HEK293 (cell line): Measurements from ENCODE around the gene PSMC3.
A peak's percentile ranks its signal among the peaks of the same experiment; 100 is the strongest.

Source experiments
- CTCF ChIA-PET: fragments of 350-600 bp; formaldehyde crosslinking; extraction: SDS; loops from one replicate; lab custom pipeline; 2021; ENCODE audit warnings: antibody characterized with exemption; lab: Yijun Ruan, JAX
- POLR2A ChIA-PET: fragments of 300-600 bp; formaldehyde crosslinking; extraction: SDS; loops from one replicate; lab custom pipeline; 2020; ENCODE audit warnings: antibody characterized with exemption, inconsistent platforms; lab: Yijun Ruan, JAX
- H3K27ac ChIP-seq: fragments of 200-500 bp; sonication (Bioruptor generic); 2 replicates; pipeline ENCODE4 v1.5.1; 2014; ENCODE audit warnings: low read depth, low read length, control low read depth, inconsistent platforms; ENCODE audit errors: extremely low read depth
- H3K36me3 ChIP-seq, 2 experiments: fragments of 200-500 bp in 1 of 2; sonication (Bioruptor generic) in 1 of 2; 1 replicate in 1 of 2; 2 replicates in 1 of 2; pipeline ENCODE4 v1.5.1; 2014 to 2017; ENCODE audit warnings: inconsistent platforms in 2 of 2, low read length in 2 of 2; ENCODE audit not compliant: control insufficient read depth in 2 of 2, insufficient read depth in 1 of 2
- H3K4me1 ChIP-seq: fragments of 200-500 bp; sonication (Bioruptor generic); 2 replicates; pipeline ENCODE4 v1.5.1; 2014; ENCODE audit warnings: mild to moderate bottlenecking, low read length, inconsistent platforms; ENCODE audit not compliant: control insufficient read depth, insufficient read depth
- H3K4me3 ChIP-seq: 2 replicates; pipeline ENCODE4 v1.5.1; 2011; ENCODE audit warnings: low read depth, mild to moderate bottlenecking, control low read depth, low read length, moderate library complexity
- H3K9me3 ChIP-seq: fragments of 200-500 bp; sonication (Bioruptor generic); 2 replicates; pipeline ENCODE4 v1.5.1; 2014; ENCODE audit warnings: low read depth, low read length, inconsistent platforms; ENCODE audit not compliant: control insufficient read depth, insufficient read depth
- ZBTB8A ChIP-seq: fragments of 450-650 bp; formaldehyde crosslinking; IDR thresholded peaks from 2 replicates; pipeline ENCODE4 v1.5.1; 2016; ENCODE audit warnings: missing biosample characterization, missing genetic modification characterization
- ZFHX2 ChIP-seq: fragments of 450-650 bp; formaldehyde crosslinking; conservative IDR thresholded peaks from 2 replicates; pipeline ENCODE4 v1.5.1; 2016; ENCODE audit warnings: missing biosample characterization, missing genetic modification characterization
- ZNF157 ChIP-seq: fragments of 450-650 bp; formaldehyde crosslinking; IDR thresholded peaks from 2 replicates; pipeline ENCODE4 v1.5.1; 2016; ENCODE audit warnings: missing biosample characterization, missing genetic modification characterization
- ZNF239 ChIP-seq: fragments of 450-650 bp; formaldehyde crosslinking; IDR thresholded peaks from 2 replicates; pipeline ENCODE4 v1.5.1; 2016; ENCODE audit warnings: missing biosample characterization, missing genetic modification characterization
- ZNF350 ChIP-seq: fragments of 450-650 bp; formaldehyde crosslinking; IDR thresholded peaks from 2 replicates; pipeline ENCODE4 v1.5.0; 2017; ENCODE audit warnings: missing biosample characterization, mild to moderate bottlenecking, missing genetic modification characterization
- ZNF529 ChIP-seq: fragments of 450-650 bp; formaldehyde crosslinking; IDR thresholded peaks from 2 replicates; pipeline ENCODE4 v1.5.1; 2017; ENCODE audit warnings: missing genetic modification characterization, missing biosample characterization; ENCODE audit not compliant: insufficient replicate concordance
- ZNF560 ChIP-seq: fragments of 450-650 bp; formaldehyde crosslinking; IDR thresholded peaks from 2 replicates; pipeline ENCODE4 v1.5.1; 2017; ENCODE audit warnings: missing biosample characterization, missing genetic modification characterization, borderline replicate concordance
- ZNF610 ChIP-seq: fragments of 450-650 bp; formaldehyde crosslinking; IDR thresholded peaks from 2 replicates; pipeline ENCODE4 v1.5.1; 2016; ENCODE audit warnings: missing biosample characterization, missing genetic modification characterization, borderline replicate concordance
- ZNF624 ChIP-seq: fragments of 450-650 bp; formaldehyde crosslinking; IDR thresholded peaks from 2 replicates; pipeline ENCODE4 v1.5.1; 2017; ENCODE audit warnings: missing biosample characterization, missing genetic modification characterization
- ZNF658 ChIP-seq: fragments of 450-650 bp; formaldehyde crosslinking; IDR thresholded peaks from 2 replicates; pipeline ENCODE4; 2016; ENCODE audit warnings: missing biosample characterization, missing genetic modification characterization
- ZNF747 ChIP-seq: fragments of 450-650 bp; formaldehyde crosslinking; IDR thresholded peaks from 2 replicates; pipeline ENCODE4 v1.5.1; 2016; ENCODE audit warnings: missing biosample characterization, missing genetic modification characterization
- TF ChIP-seq, protein P1 (sequence below): fragments of 450-650 bp; formaldehyde crosslinking; IDR thresholded peaks from 2 replicates; pipeline ENCODE4 v1.5.1; 2017; ENCODE audit warnings: missing biosample characterization, missing genetic modification characterization
- TF ChIP-seq, protein P2 (sequence below): fragments of 450-650 bp; formaldehyde crosslinking; IDR thresholded peaks from 2 replicates; pipeline ENCODE4 v1.5.1; 2017; ENCODE audit warnings: missing biosample characterization, missing genetic modification characterization
- TF ChIP-seq, protein P3 (sequence below): fragments of 450-650 bp; formaldehyde crosslinking; IDR thresholded peaks from 2 replicates; pipeline ENCODE4 v1.5.1; 2016; ENCODE audit warnings: missing biosample characterization, missing genetic modification characterization
- TF ChIP-seq, protein P4 (sequence below): fragments of 450-650 bp; formaldehyde crosslinking; IDR thresholded peaks from 2 replicates; pipeline ENCODE4 v1.5.1; 2016; ENCODE audit warnings: missing biosample characterization, missing genetic modification characterization
- TF ChIP-seq, protein P5 (sequence below): fragments of 450-650 bp; formaldehyde crosslinking; IDR thresholded peaks from 2 replicates; pipeline ENCODE4 v1.5.1; 2016; ENCODE audit warnings: missing biosample characterization, missing genetic modification characterization, low read depth
- TF ChIP-seq, protein P6 (sequence below): fragments of 450-650 bp; formaldehyde crosslinking; IDR thresholded peaks from 2 replicates; pipeline ENCODE4 v1.5.1; 2017; ENCODE audit warnings: missing biosample characterization, missing genetic modification characterization
- TF ChIP-seq, protein P7 (sequence below): fragments of 450-650 bp; formaldehyde crosslinking; IDR thresholded peaks from 2 replicates; pipeline ENCODE4 v1.5.1; 2016; ENCODE audit warnings: missing biosample characterization, missing genetic modification characterization

Gene PSMC3

DNA sequence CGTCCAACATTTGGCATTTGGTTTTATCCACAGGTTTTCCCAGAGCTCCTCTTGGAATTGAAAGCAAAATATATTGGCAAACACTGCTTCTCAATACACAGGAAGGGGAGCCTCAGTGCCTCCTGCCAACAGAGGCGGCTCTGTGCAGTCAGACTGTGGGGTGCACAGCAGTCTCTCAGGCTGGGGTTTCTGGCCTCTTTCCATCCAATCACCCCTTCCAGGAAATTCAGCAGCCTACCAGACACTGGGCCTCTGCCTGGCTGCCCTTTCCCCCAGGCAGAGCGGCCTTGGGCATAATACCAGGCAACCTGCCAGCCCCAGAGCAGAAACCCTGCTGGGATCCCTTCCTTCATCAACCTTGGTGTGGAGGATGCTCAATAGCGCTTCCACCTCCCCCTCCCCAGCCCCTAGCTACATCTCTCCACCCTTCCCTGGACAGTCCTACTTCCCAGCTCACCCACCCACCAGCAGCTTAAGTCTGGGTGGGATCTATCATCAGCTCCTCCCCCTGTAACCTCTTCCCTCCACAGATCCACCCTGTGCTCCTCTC lies 40.5 kb upstream of the PSMC3 start (continued):
- TF ChIP-seq, protein P1, sequence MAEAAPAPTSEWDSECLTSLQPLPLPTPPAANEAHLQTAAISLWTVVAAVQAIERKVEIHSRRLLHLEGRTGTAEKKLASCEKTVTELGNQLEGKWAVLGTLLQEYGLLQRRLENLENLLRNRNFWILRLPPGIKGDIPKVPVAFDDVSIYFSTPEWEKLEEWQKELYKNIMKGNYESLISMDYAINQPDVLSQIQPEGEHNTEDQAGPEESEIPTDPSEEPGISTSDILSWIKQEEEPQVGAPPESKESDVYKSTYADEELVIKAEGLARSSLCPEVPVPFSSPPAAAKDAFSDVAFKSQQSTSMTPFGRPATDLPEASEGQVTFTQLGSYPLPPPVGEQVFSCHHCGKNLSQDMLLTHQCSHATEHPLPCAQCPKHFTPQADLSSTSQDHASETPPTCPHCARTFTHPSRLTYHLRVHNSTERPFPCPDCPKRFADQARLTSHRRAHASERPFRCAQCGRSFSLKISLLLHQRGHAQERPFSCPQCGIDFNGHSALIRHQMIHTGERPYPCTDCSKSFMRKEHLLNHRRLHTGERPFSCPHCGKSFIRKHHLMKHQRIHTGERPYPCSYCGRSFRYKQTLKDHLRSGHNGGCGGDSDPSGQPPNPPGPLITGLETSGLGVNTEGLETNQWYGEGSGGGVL (tag by site-specific recombination): peak; percentile 87
- no peak for TF ChIP-seq ZNF658 (tag by site-specific recombination)

DNA sequence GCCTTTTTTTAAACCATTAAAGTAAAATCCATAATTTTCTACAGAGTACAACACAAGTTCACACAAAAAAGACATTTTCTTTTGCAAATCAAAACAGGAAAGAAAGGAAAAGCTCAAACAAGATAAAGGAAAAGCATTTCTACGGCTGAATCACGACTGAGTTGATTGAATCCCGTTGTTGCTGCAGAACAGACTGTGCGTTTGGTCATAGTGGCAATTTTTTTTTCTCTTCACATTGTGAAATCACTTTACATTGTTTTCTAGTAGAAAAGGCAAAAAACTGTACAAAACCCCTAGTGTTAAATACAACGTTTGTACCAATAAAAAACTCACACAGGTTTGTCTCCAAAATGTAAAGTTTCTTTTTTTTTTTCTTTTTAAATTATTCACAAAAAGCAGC lies 40.0 kb upstream of the PSMC3 start:
- H3K36me3 ChIP-seq: peaks cover 0 to 69% of the 10 kb centered on the region in 2 experiments; a peak in 2 of 3 replicates
- H3K27ac ChIP-seq: no peak overlapping the region
- CTCF ChIA-PET: interaction anchor here (0.5 to 1.2 kb wide), 2 partner anchors 13 to 16 kb away, joined by 3 to 6 read pairs; no protein-coding TSS in a partner anchor
- peaks cover 11% of the 10 kb centered on the region for H3K4me1 ChIP-seq
- POLR2A ChIA-PET: no interaction called here
- H3K4me3 ChIP-seq: no peak overlapping the region
- no peaks in the 10 kb centered on the region for H3K9me3 ChIP-seq
- TF ChIP-seq, protein P2, sequence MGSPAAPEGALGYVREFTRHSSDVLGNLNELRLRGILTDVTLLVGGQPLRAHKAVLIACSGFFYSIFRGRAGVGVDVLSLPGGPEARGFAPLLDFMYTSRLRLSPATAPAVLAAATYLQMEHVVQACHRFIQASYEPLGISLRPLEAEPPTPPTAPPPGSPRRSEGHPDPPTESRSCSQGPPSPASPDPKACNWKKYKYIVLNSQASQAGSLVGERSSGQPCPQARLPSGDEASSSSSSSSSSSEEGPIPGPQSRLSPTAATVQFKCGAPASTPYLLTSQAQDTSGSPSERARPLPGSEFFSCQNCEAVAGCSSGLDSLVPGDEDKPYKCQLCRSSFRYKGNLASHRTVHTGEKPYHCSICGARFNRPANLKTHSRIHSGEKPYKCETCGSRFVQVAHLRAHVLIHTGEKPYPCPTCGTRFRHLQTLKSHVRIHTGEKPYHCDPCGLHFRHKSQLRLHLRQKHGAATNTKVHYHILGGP (tag by site-specific recombination): no peak
- TF ChIP-seq ZNF239 (no peak), ZNF529 (tag by site-specific recombination) (no peak), ZBTB8A (tag by site-specific recombination) (no peak), ZFHX2 (tag by site-specific recombination) (no peak), ZNF157 (no peak), ZNF350 (tag by site-specific recombination) (no peak), ZNF747 (no peak), ZNF624 (tag by site-specific recombination) (no peak), ZNF610 (tag by site-specific recombination) (no peak), ZNF560 (tag by site-specific recombination) (no peak)
- TF ChIP-seq, protein P3, sequence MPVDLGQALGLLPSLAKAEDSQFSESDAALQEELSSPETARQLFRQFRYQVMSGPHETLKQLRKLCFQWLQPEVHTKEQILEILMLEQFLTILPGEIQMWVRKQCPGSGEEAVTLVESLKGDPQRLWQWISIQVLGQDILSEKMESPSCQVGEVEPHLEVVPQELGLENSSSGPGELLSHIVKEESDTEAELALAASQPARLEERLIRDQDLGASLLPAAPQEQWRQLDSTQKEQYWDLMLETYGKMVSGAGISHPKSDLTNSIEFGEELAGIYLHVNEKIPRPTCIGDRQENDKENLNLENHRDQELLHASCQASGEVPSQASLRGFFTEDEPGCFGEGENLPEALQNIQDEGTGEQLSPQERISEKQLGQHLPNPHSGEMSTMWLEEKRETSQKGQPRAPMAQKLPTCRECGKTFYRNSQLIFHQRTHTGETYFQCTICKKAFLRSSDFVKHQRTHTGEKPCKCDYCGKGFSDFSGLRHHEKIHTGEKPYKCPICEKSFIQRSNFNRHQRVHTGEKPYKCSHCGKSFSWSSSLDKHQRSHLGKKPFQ (tag by site-specific recombination): no peak
- TF ChIP-seq, protein P4, sequence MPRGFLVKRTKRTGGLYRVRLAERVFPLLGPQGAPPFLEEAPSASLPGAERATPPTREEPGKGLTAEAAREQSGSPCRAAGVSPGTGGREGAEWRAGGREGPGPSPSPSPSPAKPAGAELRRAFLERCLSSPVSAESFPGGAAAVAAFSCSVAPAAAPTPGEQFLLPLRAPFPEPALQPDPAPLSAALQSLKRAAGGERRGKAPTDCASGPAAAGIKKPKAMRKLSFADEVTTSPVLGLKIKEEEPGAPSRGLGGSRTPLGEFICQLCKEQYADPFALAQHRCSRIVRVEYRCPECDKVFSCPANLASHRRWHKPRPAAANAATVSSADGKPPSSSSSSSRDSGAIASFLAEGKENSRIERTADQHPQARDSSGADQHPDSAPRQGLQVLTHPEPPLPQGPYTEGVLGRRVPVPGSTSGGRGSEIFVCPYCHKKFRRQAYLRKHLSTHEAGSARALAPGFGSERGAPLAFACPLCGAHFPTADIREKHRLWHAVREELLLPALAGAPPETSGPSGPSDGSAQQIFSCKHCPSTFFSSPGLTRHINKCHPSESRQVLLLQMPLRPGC: no peak
- TF ChIP-seq, protein P5, sequence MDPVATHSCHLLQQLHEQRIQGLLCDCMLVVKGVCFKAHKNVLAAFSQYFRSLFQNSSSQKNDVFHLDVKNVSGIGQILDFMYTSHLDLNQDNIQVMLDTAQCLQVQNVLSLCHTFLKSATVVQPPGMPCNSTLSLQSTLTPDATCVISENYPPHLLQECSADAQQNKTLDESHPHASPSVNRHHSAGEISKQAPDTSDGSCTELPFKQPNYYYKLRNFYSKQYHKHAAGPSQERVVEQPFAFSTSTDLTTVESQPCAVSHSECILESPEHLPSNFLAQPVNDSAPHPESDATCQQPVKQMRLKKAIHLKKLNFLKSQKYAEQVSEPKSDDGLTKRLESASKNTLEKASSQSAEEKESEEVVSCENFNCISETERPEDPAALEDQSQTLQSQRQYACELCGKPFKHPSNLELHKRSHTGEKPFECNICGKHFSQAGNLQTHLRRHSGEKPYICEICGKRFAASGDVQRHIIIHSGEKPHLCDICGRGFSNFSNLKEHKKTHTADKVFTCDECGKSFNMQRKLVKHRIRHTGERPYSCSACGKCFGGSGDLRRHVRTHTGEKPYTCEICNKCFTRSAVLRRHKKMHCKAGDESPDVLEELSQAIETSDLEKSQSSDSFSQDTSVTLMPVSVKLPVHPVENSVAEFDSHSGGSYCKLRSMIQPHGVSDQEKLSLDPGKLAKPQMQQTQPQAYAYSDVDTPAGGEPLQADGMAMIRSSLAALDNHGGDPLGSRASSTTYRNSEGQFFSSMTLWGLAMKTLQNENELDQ (tag by site-specific recombination): no peak
- TF ChIP-seq, protein P6, sequence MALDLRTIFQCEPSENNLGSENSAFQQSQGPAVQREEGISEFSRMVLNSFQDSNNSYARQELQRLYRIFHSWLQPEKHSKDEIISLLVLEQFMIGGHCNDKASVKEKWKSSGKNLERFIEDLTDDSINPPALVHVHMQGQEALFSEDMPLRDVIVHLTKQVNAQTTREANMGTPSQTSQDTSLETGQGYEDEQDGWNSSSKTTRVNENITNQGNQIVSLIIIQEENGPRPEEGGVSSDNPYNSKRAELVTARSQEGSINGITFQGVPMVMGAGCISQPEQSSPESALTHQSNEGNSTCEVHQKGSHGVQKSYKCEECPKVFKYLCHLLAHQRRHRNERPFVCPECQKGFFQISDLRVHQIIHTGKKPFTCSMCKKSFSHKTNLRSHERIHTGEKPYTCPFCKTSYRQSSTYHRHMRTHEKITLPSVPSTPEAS: no peak
- TF ChIP-seq, protein P7, sequence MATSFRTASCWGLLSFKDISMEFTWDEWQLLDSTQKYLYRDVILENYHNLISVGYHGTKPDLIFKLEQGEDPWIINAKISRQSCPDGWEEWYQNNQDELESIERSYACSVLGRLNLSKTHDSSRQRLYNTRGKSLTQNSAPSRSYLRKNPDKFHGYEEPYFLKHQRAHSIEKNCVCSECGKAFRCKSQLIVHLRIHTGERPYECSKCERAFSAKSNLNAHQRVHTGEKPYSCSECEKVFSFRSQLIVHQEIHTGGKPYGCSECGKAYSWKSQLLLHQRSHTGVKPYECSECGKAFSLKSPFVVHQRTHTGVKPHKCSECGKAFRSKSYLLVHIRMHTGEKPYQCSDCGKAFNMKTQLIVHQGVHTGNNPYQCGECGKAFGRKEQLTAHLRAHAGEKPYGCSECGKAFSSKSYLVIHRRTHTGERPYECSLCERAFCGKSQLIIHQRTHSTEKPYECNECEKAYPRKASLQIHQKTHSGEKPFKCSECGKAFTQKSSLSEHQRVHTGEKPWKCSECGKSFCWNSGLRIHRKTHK (tag by site-specific recombination): no peak
